Endodermal cell (in vitro differentiated cells): ENCODE results near the gene KRTAP10-7. TPM values are rescaled to one million over a fixed set of nuclear protein-coding genes. Genes with fewer than 3 reads are reported as not detected.
A peak's percentile ranks its signal among the peaks of the same experiment; 100 is the strongest.

Experiments used
- DNase-seq: peaks from one replicate; pipeline ENCODE4 v3.0.0-alpha.2; 2017
- H3K27ac ChIP-seq: 2 replicates; pipeline ENCODE4 v1.5.1; 2013; ENCODE audit warnings: mild to moderate bottlenecking, low read depth, low read length, moderate library complexity
- H3K27me3 ChIP-seq: 2 replicates; pipeline ENCODE4 v1.6.1; 2013; ENCODE audit warnings: mild to moderate bottlenecking, low read length, moderate library complexity; ENCODE audit not compliant: insufficient read depth, control insufficient read depth, poor library complexity, severe bottlenecking
- H3K36me3 ChIP-seq: 2 replicates; pipeline ENCODE4 v1.7.0; 2013; ENCODE audit warnings: mild to moderate bottlenecking, low read length, moderate library complexity; ENCODE audit not compliant: control insufficient read depth, insufficient read depth
- H3K4me1 ChIP-seq: one replicate; pipeline ENCODE4 v1.7.0; 2013; ENCODE audit warnings: low read length; ENCODE audit not compliant: control insufficient read depth, insufficient read depth
- H3K4me3 ChIP-seq: 2 replicates; pipeline ENCODE4 v1.5.1; 2013; ENCODE audit warnings: mild to moderate bottlenecking, low read length, moderate library complexity
- H3K9ac ChIP-seq: 2 replicates; pipeline ENCODE4 v1.6.1; 2013; ENCODE audit warnings: mild to moderate bottlenecking, low read length, moderate library complexity; ENCODE audit not compliant: poor library complexity, severe bottlenecking; ENCODE audit errors: extremely low read depth
- H3K9me3 ChIP-seq: 2 replicates; pipeline ENCODE4 v1.6.1; 2013; ENCODE audit warnings: mild to moderate bottlenecking, low read length, moderate library complexity; ENCODE audit not compliant: control insufficient read depth
- H3K27ac Mint-ChIP-seq: 2 replicates; pipeline ENCODE4 v1.8.0; 2020; ENCODE audit warnings: mixed read lengths
- H3K27me3 Mint-ChIP-seq: 2 replicates; pipeline ENCODE4 v1.8.0; 2021; ENCODE audit warnings: mild to moderate bottlenecking, mixed read lengths; ENCODE audit not compliant: insufficient read depth
- H3K36me3 Mint-ChIP-seq: 2 replicates; pipeline ENCODE4 v1.8.0; 2020; ENCODE audit warnings: low read depth, mixed read lengths
- H3K4me1 Mint-ChIP-seq: 2 replicates; pipeline ENCODE4 v1.8.0; 2020; ENCODE audit warnings: mixed read lengths
- H3K4me3 Mint-ChIP-seq: 2 replicates; pipeline ENCODE4 v1.8.0; 2020; ENCODE audit warnings: mild to moderate bottlenecking, moderate library complexity, mixed read lengths
- H3K9me3 Mint-ChIP-seq: 2 replicates; pipeline ENCODE4 v1.8.0; 2020; ENCODE audit warnings: mild to moderate bottlenecking, mixed read lengths
- CTCF ChIP-seq: fragments of 200-600 bp; sonication (generic); conservative IDR thresholded peaks from 2 replicates; pipeline ENCODE4 v1.5.0; 2021; ENCODE audit warnings: antibody characterized with exemption, mild to moderate bottlenecking
- WGBS, 2 experiments: methylation state at CpG; one replicate each; pipeline versions ENCODE4 v1.1.5 to v1.1.7; 2013; ENCODE audit warnings: missing lambda C conversion rate in 2 of 2, mixed read lengths in 1 of 2; ENCODE audit not compliant: insufficient coverage in 1 of 2, insufficient read length in 1 of 2; 5-methylcytosine and 5-hydroxymethylcytosine counted together
- total RNA-seq, 2 donors: library from RNA; stranded (reverse); fragmentation: NEBNext Ultra II Directional in 1 of 2; extraction: Animal tissue kit (Norgen Biotek cat#: 25700) in 1 of 2; gene quantifications; 2 replicates in 1 of 2; 3 replicates in 1 of 2; pipeline ENCODE4 v1.2.1, GENCODE V29; 2021

KRTAP10-7 gene
- total RNA-seq, 2 donors from 2014 or later = not detected

GRCh38 chr21:44640761-44641160 is 40.4 kb downstream of the KRTAP10-7 start:
- H3K9ac ChIP-seq = no peak overlapping the region
- Mint-ChIP-seq H3K36me3 (peaks cover 4% of the 10 kb centered on the region), H3K4me1 (peaks cover 2% of the 10 kb centered on the region), H3K27me3 (peaks cover 3% of the 10 kb centered on the region), H3K4me3 (no peak overlapping the region), H3K9me3 (peaks cover 44% of the 10 kb centered on the region), H3K27ac (no peak overlapping the region)
- H3K27me3 ChIP-seq = no peaks in the 10 kb centered on the region
- 89 to 92% methylated on average over 3 to 5 of the region's 5 CpGs for WGBS, 2 experiments
- no peaks in the 10 kb centered on the region for H3K36me3 ChIP-seq
- H3K9me3 ChIP-seq = peaks cover 22% of the 10 kb centered on the region
- DNase-seq = peak; percentile 15
- no peak overlapping the region for H3K4me3 ChIP-seq
- H3K4me1 ChIP-seq = no peaks in the 10 kb centered on the region
- no peak for TF ChIP-seq CTCF
- no peak overlapping the region for H3K27ac ChIP-seq

DNA sequence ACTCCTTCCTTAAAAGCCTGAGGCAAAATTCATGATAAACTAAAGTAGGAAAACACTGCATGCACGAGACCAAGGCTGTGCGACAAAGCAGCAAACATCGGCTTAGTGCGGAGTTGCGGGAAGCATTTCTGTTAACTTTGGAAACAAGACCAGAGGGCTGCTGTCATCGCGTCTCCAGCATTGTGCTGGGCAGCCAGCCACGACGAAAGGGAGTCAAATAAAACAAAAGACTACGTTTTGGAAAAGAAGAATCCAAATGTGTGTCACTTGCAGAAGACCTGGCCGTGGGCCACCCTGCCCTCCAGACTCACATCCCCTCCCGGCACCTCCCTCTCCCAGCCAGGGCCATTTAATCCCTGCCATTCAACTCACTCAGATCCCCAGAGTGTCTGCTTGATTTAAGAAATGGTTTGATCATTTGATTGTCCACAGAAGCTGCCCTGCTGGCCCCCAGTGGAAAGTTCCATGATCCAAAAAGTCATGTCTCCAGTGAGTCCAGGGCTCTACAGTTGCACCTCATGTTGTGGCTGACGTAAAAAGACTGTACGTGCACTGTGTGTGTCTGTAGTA is 43.4 kb downstream of the KRTAP10-7 start:
- Mint-ChIP-seq H3K9me3 (peaks cover 48% of the 10 kb centered on the region), H3K4me3 (no peak overlapping the region), H3K27ac (no peak overlapping the region), H3K4me1 (peaks cover 7% of the 10 kb centered on the region), H3K36me3 (peaks cover 4% of the 10 kb centered on the region), H3K27me3 (peaks cover 3% of the 10 kb centered on the region)
- Histone ChIP-seq H3K9me3 (peaks cover 22% of the 10 kb centered on the region), H3K4me3 (peak overlapping the region; percentile 33), H3K9ac (no peak overlapping the region), H3K36me3 (no peaks in the 10 kb centered on the region), H3K27me3 (no peaks in the 10 kb centered on the region), H3K27ac (no peak overlapping the region), H3K4me1 (no peaks in the 10 kb centered on the region)
- peak; percentile 26 for DNase-seq
- WGBS, 2 experiments = 88 to 97% methylated on average over 8 to 14 of the region's 14 CpGs
- TF ChIP-seq CTCF = no peak

DNA sequence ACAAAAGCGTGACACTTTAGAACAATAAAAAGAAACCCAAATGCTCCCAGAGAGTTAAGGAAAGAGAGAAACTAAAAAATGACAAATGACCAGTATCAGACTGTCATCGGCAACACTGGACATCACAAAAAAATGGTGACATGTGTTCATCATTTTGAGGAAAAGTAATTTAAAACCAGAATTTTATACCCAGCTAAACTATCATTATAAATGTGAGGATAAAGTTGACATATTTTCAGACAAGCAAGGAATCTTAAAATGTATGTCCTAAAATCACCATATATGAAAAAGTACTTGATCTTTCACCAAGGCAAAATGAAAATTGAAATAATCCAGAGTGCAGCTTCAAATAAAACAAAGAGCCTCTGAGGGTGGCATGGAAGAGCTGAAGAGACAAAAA is 44.5 kb downstream of the KRTAP10-7 start:
- Mint-ChIP-seq H3K9me3 (peaks cover 48% of the 10 kb centered on the region), H3K4me1 (peaks cover 7% of the 10 kb centered on the region), H3K27ac (no peak overlapping the region), H3K4me3 (no peak overlapping the region), H3K27me3 (peaks cover 3% of the 10 kb centered on the region), H3K36me3 (peaks cover 4% of the 10 kb centered on the region)
- no peaks in the 10 kb centered on the region for H3K4me1 ChIP-seq
- peaks cover 22% of the 10 kb centered on the region for H3K9me3 ChIP-seq
- 86 to 88% methylated on average over 1 to 2 of the region's 2 CpGs for WGBS, 2 experiments
- TF ChIP-seq CTCF = no peak
- H3K36me3 ChIP-seq = no peaks in the 10 kb centered on the region
- H3K4me3 ChIP-seq = no peak overlapping the region
- H3K9ac ChIP-seq = no peak overlapping the region
- H3K27ac ChIP-seq = no peak overlapping the region
- no peak for DNase-seq
- no peaks in the 10 kb centered on the region for H3K27me3 ChIP-seq
